K562 (cell line): ENCODE results near the gene ARHGEF1. TPM values are rescaled to one million over a fixed set of nuclear protein-coding genes. Genes with fewer than 3 reads are reported as not detected.

Experiments
- CGGBP1 ChIP-seq: fragments of 250-450 bp; sonication (Bioruptor Pico); IDR thresholded peaks from 2 replicates; pipeline ENCODE4 v1.9.0; 2021; ENCODE audit warnings: mild to moderate bottlenecking
- NR0B1 ChIP-seq: fragments of 450-650 bp; IDR thresholded peaks from one replicate; pipeline ENCODE4 v1.6.1; 2018; ENCODE audit warnings: mild to moderate bottlenecking, moderate library complexity; ENCODE audit not compliant: partially characterized antibody
- POLR2G ChIP-seq: fragments of 200-400 bp; formaldehyde crosslinking; IDR thresholded peaks from 2 replicates; pipeline ENCODE4 v1.6.1; 2017; ENCODE audit warnings: low read depth, mild to moderate bottlenecking, antibody characterized with exemption, low read length, moderate library complexity
- SAP30 ChIP-seq: fragments of 200-600 bp; sonication (generic); IDR thresholded peaks from 2 replicates; pipeline ENCODE4 v1.6.1; 2012; ENCODE audit warnings: borderline replicate concordance, low read depth, mild to moderate bottlenecking, moderate library complexity, low read length, control low read depth, inconsistent platforms; ENCODE audit not compliant: insufficient read depth, poor library complexity, severe bottlenecking
- ZBTB8A ChIP-seq: fragments of 450-650 bp; IDR thresholded peaks from 2 replicates; pipeline ENCODE4 v1.6.1; 2018; ENCODE audit warnings: mild to moderate bottlenecking, moderate library complexity; ENCODE audit not compliant: partially characterized antibody
- polyA plus RNA-seq, 8 experiments: library from polyadenylated mRNA; depleted of rRNA in 4 of 8; stranded (reverse) in 5 of 8; unstranded in 3 of 8; fragments of >200 nt; fragmentation: Nextera tagmentation in 2 of 8; fragmentation: Illumina TruSeq in 1 of 8; extraction: Ambion mirVana in 2 of 8; extraction: Trizol in 1 of 8; gene quantifications; 2 replicates each; pipeline versions ENCODE4 v1.2.1 to v1.2.3, GENCODE V29; 2011 to 2014; ENCODE audit warnings: inconsistent platforms in 1 of 8, missing spikeins in 1 of 8
- total RNA-seq, 7 experiments: library from RNA; depleted of rRNA in 6 of 7; stranded (reverse); fragments of >200 nt in 6 of 7; fragmentation: Illumina TruSeq in 2 of 7; extraction: Trizol in 2 of 7; gene quantifications; 2 replicates each; pipeline versions ENCODE4 v1.2.1 to v1.2.3, GENCODE V29; 2011 to 2021; ENCODE audit warnings: low replicate concordance in 1 of 7

The ARHGEF1 gene
- total and polyA plus RNA-seq, 9 of the 15 experiments (the other 6 are each of a cell fraction or from before 2014, with no cell fraction given): 1.9 to 149 (median 29.8) TPM

DNA sequence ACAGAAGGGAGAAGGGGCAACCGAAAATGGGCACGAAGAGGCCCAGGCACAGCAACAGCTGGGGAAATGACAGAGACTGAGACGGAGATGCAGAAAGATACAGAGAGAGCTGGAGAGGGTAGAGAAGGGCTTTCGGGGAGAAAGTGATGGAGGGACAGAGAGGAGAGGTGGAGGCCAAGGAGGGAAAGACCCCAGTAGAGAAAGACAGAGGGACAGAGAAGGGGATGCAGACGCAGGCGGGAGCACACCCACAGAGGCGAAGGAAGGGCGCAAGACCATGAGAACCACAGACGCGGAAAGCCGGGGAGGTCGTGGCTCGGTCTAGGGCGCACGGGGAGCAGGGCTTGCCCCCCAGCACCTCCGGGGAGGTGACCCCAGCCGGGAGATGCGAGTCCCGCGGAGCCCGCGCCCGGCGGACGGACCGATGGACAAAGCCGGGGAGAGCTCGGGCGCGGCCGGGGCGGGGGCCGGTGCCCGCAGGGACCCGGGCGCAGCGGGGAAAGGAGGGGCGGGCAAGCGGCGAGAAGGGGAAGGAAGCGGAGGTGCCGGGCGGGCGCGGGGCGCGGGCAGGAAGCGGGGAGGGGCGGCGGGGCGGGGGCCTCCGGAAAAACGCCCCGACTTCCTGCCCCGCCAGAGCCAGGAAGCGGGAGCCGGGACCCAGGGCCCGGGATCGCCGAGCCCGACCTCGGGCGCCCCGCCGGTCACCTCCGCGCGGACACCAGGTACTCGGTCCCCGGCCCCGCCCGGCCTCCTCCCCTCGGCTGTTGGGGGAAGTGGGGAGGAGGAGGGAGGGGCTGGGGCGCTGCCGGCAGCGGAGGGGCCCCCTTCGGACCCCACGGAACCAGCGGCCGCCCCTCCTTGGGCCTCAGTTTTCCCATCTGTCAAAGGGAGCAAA lies at the start of gene ARHGEF1 (continued):
- TF ChIP-seq NR0B1: no peak
- no peak for TF ChIP-seq ZBTB8A
- TF ChIP-seq CGGBP1 (CRISPR knock-in tag): no peak
- TF ChIP-seq POLR2G: peak; percentile 76
- TF ChIP-seq SAP30: no peak
